ENCODE results near the gene MITF. TPM values are rescaled to one million over a fixed set of nuclear protein-coding genes. Genes with fewer than 3 reads are reported as not detected.
A peak's percentile ranks its signal among the peaks of the same experiment; 100 is the strongest.

MITF gene, protein sequence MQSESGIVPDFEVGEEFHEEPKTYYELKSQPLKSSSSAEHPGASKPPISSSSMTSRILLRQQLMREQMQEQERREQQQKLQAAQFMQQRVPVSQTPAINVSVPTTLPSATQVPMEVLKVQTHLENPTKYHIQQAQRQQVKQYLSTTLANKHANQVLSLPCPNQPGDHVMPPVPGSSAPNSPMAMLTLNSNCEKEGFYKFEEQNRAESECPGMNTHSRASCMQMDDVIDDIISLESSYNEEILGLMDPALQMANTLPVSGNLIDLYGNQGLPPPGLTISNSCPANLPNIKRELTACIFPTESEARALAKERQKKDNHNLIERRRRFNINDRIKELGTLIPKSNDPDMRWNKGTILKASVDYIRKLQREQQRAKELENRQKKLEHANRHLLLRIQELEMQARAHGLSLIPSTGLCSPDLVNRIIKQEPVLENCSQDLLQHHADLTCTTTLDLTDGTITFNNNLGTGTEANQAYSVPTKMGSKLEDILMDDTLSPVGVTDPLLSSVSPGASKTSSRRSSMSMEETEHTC
- 28.8 TPM for total RNA-seq

DNA sequence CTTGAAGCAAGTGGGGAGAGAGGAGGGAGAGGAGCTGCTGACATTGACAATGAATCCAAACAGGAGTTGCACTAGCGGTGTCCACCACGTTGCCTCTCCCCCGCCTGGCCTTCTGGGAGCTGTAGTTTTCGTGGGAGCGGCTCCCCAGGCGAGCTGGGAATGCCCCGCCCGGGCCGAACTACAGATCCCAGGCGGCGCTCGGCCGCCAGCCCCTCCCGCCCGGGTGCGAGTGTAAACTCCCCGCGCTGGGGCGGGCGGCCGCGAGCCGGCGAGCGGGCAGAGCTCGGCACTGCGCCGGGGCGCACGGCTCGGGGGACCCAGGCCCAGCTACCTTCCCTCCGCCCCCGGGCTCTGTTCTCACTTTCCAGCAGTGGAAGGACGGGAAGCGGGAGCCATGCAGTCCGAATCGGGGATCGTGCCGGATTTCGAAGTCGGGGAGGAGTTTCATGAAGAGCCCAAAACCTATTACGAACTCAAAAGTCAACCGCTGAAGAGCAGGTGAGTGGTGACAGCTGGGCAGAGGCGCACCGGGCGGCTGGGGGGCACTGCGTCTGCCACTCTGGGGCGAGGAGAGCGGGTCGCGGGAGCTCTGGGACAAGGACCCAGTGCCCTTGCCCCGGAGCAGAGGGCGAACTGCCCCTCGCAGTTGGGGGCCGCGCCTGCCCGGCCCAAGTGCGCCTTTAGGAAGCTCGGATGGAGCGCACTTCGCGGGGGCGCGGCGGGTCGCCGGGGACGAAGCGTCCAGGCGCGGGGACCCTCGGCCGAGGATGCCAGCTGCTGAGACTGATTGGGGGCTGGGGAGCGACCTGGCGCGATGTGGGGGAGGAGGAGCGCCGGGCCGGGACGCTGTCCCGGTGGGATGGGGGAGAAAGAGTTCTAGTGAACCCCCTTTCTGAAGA lies at the start of gene MITF:
Gene MITF, plus strand, starts transcription at position 261 of the 899 bp plus-strand sequence. Its CDS starts 134 bp downstream, at position 395.
- peak; percentile 97 for DNase-seq

DNA sequence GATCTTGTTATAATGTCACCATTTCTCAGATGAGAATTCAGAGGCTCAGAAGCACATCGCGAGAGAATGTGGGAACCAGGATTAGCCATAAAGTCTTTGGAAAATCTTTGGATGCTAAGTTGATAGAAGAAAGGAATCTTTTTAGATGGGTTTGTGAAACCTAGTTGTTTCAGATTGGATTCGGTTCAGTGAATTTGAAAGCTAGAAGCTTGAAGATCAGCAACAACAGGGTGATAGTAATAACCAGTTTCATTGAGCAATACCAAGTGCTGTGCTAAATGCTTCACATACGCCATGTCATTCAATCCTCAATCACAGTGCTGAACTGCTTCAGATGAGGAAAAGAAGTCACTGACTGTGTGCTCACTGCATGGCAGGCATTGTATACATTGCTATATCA lies 47.4 kb upstream of the MITF start:
- no peak for DNase-seq

DNA sequence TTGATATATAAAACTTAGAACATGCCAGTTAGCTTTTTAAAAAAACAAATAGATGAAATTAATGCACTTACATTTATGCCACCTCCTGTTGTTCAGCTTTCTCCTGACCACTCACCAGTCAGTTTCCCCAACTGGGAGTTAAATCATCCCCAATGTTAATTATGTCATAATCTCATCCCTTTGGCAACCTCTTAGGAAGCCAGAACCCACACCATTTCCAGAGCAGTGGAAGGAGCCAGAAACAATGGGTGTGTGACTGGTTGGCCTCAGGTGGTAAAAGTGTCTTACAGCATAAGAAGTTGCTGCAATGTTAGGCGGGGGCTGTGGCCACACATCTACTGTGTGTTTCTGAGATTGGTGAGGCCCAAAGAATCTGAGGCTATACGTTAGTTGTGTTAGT lies 46.5 kb upstream of the MITF start:
- DNase-seq = no peak

DNA sequence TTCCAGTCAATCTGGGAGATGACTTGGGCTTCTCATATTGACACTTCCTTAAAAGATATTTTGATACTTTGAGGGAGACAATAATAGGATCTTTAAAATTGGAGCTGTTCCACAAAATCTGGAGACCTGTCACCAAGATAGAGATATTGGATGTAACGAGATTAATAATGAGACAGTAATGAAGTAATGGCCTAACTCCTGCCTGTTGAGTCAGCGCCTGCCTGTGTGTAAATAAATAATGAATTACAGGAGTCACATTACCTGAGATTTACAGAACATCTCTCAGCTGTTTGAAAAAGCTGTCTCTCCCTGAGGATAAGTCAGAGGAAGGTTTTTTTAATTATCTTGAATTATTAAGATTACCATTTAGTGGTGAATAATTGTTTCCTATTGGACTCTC lies 43.8 kb upstream of the MITF start:
- no peak for DNase-seq

DNA sequence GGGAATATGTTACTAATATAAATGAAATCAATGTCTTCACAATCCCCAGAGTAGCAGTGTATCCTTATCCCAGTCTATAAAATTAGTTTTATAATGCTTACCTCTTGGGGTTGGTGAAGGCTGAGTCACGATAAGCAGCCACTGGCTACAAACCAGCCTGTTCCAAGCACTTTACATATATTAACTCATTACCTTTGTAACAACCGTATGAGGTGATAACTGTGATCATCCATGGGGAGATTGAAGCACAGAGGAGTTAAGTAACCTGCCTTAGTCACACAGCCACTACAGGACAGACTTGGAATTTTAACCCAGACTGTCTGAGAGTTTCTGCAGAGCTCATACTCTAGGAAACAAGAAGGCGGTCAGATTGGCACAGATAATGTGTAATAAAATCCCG lies 43.3 kb upstream of the MITF start:
- DNase-seq = no peak

DNA sequence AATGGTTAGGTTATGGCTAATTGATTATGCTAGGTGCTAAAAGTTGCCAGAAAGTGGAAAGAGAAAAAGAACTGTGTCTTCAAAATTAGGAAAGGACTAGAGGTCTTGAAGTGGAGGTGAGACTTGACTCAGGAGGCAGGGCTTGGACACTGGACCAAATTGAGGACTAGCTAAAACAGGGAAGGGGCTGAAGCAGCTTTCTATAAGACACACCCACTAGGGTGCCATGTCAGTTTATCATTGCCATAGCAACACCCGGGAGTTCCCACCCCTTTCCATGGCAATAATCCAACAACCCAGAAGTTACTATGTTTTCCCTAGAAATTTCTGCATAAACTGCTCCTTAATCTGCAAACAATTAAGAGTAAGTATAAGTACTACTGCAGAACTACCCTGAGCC lies 42.9 kb upstream of the MITF start:
- no peak for DNase-seq

DNA sequence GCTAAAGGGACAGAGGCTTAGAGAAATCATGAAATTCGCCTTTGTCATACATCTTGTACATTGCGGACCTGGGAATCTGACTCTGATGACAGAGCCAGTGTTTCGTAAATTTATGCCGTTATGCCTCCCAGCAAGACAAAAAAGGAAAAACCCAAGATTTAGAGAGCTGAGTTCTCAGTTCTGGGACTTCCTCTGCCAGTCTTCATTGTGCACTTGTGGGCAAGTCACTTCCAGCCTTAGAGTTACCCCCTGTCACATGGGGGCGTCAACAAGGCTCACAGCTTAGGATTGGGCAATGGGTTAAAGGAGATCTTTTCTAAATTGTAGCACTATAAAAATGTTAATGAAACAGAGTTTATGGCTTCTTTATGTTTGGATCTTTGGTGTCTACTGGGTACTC lies 41.9 kb upstream of the MITF start:
- no peak for DNase-seq

DNA sequence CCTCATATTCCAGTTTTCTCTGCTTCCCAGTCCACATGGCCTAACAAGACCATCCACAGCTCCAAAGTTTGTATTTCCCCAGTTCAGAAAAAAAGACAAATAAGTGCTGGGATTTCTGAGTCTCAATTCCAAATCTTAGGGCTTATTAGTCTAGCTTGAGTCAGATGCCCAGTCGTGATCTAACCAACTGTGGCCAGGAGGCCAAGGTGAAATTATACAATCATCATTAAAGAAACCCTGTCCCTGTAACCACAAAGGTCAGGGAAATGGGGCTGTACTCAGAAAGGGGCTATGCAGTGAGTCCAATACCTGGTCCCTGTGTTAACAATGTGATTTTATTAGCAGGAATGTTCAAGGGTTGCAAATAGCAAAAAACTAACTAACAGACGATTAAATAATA lies 40.5 kb upstream of the MITF start:
- DNase-seq = no peak

DNA sequence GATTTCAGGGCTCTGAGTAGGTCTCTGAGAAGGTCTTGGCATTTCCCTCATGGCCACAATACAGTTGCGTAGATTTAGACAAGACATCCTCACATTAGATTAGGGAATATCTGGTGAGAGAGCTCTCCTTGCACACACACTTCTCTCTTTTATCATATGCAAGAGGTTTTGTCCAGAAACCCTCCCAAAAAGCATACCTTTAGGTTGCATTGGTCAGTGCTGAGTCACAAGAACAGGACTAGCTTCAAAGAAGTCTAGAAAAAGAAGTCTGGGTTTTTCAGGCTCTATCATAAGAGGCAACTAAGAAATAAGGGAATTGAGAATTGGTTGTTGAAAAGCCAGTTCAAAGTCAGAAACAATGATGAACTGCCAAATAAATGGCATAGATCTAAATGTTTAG lies 40.1 kb upstream of the MITF start:
- DNase-seq = no peak

DNA sequence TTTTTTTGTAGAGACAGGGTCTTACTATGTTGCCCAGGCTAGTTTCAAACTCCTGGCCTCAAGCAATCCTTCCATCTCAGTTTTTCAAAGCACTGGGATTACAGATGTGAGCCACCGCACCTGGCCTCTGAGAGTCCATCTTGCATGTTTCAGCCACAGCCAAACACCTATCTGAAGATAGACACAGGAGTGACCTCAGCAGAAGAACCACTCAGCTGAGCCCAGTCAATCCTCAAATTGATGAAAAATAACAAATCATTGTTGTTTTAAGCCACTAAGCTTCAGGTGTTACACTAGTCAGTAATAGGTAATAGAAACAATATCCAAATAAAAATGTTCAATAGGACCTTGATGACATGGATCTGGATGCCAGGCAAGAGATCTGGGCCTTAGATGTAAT lies 38.3 kb upstream of the MITF start:
- DNase-seq = no peak

DNA sequence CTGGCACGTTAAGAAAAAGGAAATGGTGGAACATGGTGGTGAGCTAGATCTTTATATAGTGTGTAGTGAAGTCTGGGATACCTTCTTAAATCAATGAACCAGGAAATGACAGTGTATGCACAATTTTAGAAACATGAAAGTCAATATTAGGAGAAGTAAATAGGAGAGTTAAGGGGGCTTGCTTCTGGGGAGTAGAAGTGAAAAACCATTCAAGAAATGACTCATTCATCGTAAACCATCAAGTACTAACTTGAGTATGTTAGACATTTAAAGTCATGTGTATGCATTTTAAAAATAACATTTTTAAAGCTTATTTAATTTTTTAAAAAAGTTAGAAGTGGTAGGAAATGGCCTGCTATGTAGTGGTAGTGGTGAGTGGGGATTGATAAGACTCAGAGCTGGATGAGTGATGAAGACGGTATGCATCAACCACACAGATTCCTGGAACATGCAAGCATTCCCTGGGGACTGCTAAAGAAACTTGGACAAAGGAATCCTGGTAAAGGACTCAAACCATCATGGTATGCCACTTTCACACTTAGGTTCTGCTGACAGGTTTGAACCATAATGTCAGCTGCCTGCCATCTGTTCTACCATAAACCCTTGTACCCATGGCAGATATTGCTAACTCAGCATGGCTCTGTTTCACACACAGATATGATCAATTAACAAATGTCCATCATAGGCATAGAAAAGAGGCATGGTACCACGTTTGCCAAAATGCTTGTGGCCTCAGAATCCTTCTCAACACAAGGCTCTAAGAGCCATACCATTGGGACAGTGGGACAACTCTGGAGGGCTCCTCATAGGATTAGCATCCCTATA lies 28.9 kb upstream of the MITF start:
- no peak for DNase-seq

DNA sequence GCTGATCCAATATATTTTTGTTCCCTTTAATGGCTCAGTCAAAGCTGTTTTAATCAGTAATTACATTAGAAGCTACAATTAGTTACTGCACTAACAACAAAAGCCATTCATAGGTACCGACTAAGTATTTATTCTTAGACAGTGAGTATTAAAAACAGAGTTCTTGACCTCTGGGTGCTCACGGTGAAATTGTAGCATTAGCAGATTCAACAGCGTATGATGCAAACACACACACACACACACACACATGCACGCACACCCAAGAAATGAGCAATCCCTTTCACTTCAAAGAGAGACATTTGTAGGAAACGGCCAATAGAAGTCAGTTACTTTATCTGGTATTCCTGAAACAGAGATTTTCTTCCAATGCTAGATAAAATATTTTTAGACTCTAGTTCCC lies 27.0 kb upstream of the MITF start:
- DNase-seq = no peak

DNA sequence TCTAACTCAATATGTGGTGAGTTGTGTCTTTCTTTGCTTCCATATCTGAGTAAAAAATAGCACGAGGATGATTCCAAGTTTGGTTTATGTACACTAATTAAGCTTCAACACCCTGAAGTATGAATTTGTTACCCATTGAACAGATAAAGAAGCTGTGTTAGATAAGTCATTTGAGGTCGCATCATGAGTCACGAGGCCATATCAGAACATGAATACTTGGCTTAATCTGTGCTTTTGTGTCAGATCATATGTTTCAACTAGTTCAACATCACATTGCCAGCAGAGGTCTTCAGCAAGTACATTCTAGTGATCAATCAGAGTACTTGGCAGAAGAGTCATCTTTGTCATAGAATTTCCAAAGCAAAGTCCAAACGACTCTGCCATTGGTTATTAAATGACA lies 26.3 kb upstream of the MITF start:
- DNase-seq = no peak

DNA sequence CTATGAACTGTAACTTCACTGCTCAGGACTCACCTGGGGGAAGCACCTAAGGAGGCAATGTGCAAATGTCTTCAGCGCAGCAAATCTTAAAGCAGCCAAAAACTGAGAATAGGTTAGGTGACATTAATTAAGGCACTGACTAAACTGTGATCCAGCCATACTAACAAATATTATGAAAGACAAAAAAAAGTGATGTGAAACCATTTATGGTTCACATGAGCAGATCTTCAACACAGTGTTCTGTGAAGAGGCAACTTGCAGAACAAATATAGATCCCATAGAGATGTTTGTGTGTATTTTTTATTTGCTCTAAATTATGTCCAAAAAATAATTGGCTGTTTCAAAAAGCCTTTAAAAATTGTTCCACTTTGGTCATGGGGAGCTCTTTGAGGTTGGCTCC lies 24.1 kb upstream of the MITF start:
- no peak for DNase-seq

DNA sequence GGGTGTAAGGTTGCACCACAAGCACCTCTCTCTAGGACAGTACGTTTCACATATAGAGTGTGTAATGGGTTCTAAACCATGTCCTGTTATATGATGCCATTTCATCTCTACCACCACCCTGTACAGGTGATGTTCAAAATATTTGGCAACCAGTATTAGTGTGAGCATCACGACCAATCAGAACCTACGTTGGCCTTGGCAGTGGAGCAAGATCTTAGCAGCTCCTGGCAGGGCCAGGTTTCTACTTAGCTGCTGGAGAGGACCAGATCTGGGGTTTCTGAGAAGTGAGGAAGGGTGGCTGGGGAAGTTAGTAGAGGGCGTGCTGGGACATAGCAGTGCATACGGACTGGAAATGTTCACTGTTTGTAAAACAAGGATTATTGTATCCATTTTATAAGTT lies 23.1 kb upstream of the MITF start:
- DNase-seq = peak; percentile 37

DNA sequence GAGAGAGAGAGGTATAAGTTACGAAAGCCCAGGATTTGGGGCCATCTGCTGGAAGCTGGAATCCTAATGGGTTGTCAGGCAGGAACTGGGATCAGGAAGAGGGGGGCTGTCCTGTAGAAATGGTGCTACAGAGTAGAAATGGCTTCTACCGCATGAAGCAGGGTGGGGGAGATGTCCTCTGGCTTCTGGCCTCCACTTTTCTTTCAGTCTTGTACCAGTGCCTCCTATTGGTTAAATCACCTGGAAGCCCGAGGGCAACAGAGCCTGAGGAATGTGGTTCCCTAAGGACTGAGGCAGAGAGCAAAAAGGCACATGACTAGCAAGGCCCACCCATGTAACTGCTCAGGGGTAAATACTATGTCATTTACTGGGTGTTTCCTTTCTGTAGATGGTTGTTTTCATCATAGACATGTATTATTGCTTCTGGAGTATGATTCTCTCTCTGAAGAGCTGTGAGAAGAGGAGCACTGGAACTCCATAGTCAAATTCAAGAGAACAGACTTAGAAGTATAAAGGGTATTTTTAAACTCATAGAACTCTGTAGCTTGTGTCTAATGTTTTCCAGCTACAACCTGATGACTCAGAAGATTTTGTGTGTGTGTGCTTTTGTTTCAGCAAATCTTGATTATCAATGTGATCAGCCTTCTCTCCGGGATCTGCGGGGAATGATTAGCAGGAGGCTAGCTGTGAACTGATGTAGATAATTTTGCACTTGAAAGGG lies 20.2 kb upstream of the MITF start:
- no peak for DNase-seq

DNA sequence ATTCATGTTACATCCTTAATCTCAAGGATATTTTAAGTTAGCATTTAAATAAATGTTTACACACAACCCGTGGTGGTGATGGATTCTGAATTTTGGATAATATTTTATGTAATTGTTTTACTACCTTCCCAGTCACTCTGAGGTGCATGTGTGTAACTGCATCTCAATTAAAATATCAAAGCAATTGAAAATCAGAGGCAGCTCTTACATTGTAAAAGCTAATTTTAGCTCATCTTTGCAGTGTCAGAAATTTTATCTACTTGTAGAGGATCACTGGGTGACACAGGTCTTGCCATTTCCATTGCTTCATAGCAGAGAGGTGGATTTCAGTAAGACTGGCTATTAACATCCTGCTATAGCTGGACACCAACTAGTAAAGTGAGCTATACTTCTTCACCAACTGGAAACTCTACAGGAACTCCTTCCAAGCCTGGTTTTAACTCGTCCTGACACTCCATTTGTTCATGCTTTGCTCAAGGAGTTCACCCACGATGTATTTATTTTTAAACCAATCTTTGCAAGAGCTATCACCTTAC lies 19.6 kb upstream of the MITF start:
- peak; percentile 27 for DNase-seq

DNA sequence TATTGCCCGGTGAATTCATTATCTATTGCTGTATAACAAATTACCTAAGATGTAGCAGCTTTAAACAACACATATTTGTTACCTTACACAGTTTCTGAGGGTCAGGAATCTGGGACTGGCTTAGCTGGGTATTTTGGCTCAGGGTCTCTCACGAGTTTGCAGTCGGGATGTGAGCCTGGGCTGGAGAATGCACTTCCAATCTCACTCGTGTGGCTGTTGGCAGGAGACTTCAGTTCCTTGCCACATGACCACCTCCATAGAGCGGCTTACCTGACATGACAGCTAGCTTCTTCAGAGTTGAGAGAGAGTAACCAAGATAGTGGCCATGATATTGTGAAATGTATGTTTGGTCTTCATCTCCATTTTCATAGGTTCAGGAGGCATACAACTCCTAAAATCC lies 18.4 kb upstream of the MITF start:
- no peak for DNase-seq

DNA sequence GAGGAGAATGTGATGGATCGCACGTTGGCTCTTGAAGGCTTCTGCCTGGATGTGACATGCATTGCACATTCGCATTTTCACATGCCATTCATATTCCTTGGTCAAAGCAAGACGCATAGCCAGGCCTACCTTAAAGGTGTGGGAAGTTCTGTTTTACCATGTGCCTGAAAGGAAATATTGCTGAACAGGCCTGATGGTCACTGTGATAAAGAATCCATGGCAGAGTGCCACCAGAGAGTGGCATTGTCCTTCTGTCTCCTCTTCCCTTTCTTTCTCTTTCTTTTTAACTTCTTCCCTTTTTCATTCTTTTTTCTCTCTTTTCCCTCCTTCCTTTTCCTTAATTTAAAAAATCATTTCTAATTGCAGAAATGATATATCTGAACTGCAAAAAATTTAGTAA lies 15.9 kb upstream of the MITF start:
- no peak for DNase-seq

DNA sequence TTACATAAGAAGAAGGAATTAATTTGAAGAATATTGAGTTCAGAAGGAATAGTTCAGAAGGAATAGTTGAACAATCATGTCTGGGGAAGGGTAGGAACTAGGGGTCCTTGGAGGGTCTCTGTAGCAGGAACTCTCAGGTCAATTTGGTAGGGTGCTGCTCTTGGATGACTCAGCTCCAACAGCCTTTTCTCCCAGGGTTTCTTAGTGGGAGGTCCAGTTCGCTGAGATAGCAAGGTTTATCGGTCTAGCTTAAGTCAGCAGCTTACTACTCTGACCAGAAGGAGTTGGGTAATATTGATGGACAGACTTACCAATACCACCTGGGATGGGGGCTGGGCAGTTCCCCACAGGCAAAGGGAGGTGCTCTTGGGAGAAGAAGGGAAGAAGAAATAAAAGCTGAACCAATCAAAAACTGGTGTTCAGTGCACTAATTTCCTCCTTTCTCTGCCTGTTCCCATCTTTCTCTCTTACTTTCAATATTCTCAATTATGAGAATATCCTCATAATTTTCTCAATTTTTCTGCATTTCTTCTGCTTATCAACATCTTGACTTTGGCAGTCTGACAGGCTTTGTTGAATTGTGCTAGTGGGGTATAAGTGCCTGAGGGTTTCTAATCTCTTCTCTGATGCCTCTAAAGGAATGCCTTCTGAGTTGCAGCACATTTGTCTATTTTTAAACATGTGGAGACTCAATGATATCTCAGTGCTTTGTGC lies 14.4 kb upstream of the MITF start:
- peak; percentile 9 for DNase-seq
